Sigmoid colon (tissue), 4 donors: ENCODE measurements around the gene MRPL50.

ENCODE experiments used
- CTCF ChIP-seq, 4 experiments: fragments of 450-650 bp in 3 of 4; fragments of 200-600 bp in 1 of 4; IDR thresholded peaks; one replicate each; pipeline ENCODE4 v1.5.1; 2016 to 2019; ENCODE audit warnings: antibody characterized with exemption in 4 of 4, mild to moderate bottlenecking in 3 of 4, moderate library complexity in 2 of 4
- EP300 ChIP-seq, 4 donors: sonication (generic); formaldehyde crosslinking; IDR thresholded peaks; one replicate each; pipeline ENCODE4 v1.6.1; 2017; ENCODE audit warnings: antibody characterized with exemption in 4 of 4
- POLR2A ChIP-seq, 2 donors: fragments of 450-650 bp; IDR thresholded peaks; one replicate each; pipeline ENCODE4 v1.6.1; 2016; ENCODE audit warnings: antibody characterized with exemption in 2 of 2, mild to moderate bottlenecking in 2 of 2, moderate library complexity in 2 of 2
- POLR2AphosphoS5 ChIP-seq, 4 donors: sonication (generic); formaldehyde crosslinking; IDR thresholded peaks; one replicate each; pipeline ENCODE4 v1.6.1; 2017; ENCODE audit warnings: antibody characterized with exemption in 4 of 4

GRCh38 chr9:101399643-101399970 is 1.2 kb upstream of the MRPL50 start:
- TF ChIP-seq CTCF (IDR thresholded peaks at IDR 0.05) (no peak), POLR2AphosphoS5 (IDR thresholded peaks at IDR 0.05) (no peak), POLR2A (IDR thresholded peaks at IDR 0.05) (no peak), EP300 (IDR thresholded peaks at IDR 0.05) (no peak)
